Nephron progenitor cell (in vitro differentiated cells): ENCODE data around the gene MARS2.

Experiments
- DNase-seq: peaks from one replicate; pipeline ENCODE4 v3.0.0; 2021
- H3K27ac Mint-ChIP-seq: 2 replicates; pipeline ENCODE4 v1.8.0; 2021; ENCODE audit warnings: mild to moderate bottlenecking, moderate library complexity, mixed read lengths
- H3K27me3 Mint-ChIP-seq: 2 replicates; pipeline ENCODE4 v1.8.0; 2021; ENCODE audit warnings: mild to moderate bottlenecking, low read depth, mixed read lengths; ENCODE audit not compliant: poor library complexity
- H3K36me3 Mint-ChIP-seq: 2 replicates; pipeline ENCODE4 v1.8.0; 2021; ENCODE audit warnings: low read depth, mixed read lengths
- H3K4me1 Mint-ChIP-seq: 2 replicates; pipeline ENCODE4 v1.8.0; 2021; ENCODE audit warnings: mixed read lengths
- H3K4me3 Mint-ChIP-seq: 2 replicates; pipeline ENCODE4 v1.8.0; 2021; ENCODE audit warnings: mild to moderate bottlenecking, moderate library complexity, mixed read lengths
- H3K9me3 Mint-ChIP-seq: 2 replicates; pipeline ENCODE4 v1.8.0; 2021; ENCODE audit warnings: mild to moderate bottlenecking, moderate library complexity, mixed read lengths
- TF ChIP-seq, protein P1 (sequence below): fragments of 200-600 bp; sonication (generic); IDR thresholded peaks from 2 replicates; pipeline ENCODE4 v1.5.0; 2021; ENCODE audit warnings: antibody characterized with exemption

Gene MARS2

DNA sequence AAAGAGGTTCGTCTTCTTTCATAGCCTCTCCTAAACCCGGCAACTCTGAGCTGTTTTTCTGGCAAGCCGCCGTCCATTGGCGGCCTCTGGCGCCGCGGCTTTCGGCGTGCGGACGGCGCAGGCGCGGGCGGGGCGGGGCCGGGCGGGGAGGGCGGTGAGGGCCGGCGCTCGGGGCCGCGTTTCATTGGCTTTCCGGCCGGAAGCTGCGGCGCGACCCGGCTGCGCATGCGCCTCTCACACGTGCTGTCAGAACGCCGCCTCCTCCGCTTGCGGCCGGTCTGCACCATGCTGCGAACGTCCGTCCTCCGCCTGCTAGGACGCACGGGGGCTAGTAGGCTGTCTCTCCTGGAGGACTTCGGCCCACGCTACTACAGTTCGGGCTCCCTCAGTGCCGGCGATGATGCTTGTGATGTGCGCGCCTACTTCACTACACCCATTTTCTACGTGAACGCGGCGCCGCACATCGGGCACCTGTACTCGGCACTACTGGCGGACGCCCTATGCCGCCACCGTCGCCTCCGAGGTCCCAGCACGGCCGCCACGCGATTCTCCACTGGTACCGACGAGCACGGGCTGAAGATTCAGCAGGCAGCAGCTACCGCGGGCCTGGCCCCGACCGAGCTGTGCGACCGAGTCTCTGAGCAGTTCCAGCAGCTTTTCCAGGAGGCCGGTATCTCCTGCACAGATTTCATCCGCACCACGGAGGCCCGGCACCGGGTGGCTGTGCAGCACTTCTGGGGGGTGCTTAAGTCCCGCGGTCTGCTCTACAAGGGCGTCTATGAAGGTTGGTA is at the start of gene MARS2:
Gene MARS2, plus strand, starts transcription at position 249 of the 791 bp plus-strand sequence. Its CDS starts 37 bp downstream, at position 286.
- TF ChIP-seq, protein P1, sequence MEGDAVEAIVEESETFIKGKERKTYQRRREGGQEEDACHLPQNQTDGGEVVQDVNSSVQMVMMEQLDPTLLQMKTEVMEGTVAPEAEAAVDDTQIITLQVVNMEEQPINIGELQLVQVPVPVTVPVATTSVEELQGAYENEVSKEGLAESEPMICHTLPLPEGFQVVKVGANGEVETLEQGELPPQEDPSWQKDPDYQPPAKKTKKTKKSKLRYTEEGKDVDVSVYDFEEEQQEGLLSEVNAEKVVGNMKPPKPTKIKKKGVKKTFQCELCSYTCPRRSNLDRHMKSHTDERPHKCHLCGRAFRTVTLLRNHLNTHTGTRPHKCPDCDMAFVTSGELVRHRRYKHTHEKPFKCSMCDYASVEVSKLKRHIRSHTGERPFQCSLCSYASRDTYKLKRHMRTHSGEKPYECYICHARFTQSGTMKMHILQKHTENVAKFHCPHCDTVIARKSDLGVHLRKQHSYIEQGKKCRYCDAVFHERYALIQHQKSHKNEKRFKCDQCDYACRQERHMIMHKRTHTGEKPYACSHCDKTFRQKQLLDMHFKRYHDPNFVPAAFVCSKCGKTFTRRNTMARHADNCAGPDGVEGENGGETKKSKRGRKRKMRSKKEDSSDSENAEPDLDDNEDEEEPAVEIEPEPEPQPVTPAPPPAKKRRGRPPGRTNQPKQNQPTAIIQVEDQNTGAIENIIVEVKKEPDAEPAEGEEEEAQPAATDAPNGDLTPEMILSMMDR, result no peak
- Mint-ChIP-seq H3K27me3 (peaks cover 6% of the 10 kb centered on the region), H3K36me3 (peaks cover 17% of the 10 kb centered on the region), H3K4me1 (peaks cover 48% of the 10 kb centered on the region), H3K4me3 (peak within 1 kb of the TSS; percentile 91), H3K9me3 (peaks cover 8% of the 10 kb centered on the region), H3K27ac (peak within 1 kb of the TSS; percentile 86)
- peak; percentile 94 for DNase-seq

DNA sequence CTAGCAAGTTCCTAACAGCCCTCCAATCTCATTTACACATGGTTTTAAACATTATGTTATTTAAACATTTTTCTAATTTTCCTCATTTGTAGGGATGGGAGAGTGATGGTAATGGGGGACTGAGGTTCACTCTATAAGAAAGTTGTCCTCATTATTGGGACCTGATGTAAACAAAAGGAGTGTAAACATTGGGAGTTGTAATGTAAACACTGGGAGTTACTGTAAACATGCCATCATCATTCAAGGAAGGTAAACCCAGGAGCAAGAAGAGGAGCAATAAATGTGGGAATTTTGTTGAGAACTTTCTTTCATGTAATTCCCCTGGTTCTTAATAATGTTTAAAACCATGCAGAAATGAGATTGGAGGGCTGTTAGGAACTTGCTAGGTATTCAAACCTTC is 47.6 kb upstream of the MARS2 start:
- H3K4me3 Mint-ChIP-seq, result no peak overlapping the region
- peaks cover 56% of the 10 kb centered on the region for H3K36me3 Mint-ChIP-seq
- TF ChIP-seq, protein P1, result no peak
- peaks cover 2% of the 10 kb centered on the region for H3K27me3 Mint-ChIP-seq
- H3K27ac Mint-ChIP-seq, result no peak overlapping the region
- H3K4me1 Mint-ChIP-seq, result peaks cover 5% of the 10 kb centered on the region
- no peak for DNase-seq
- peaks cover 21% of the 10 kb centered on the region for H3K9me3 Mint-ChIP-seq

DNA sequence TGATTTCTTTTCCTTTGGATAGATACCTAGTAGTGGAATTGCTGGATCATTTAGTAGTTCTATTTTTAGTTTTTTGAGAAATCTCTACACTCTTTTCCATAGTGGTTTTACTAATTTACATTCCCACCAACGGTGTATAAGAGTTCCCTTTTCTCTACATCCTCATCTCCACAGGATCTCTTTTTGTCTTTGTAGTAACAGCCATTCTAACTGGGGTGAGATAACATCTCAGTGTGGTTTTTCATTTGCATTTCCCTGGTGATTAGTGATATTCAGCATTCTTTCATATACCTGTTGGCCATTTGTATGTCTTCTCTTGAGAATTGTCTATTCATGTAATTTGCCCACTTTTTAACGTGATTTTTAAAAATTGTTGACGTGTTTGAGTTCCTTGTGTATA is 43.5 kb upstream of the MARS2 start:
- TF ChIP-seq, protein P1, result no peak
- no peak for DNase-seq
- Mint-ChIP-seq H3K27me3 (peaks cover 4% of the 10 kb centered on the region), H3K9me3 (peaks cover 62% of the 10 kb centered on the region), H3K36me3 (peaks cover 66% of the 10 kb centered on the region), H3K27ac (no peak overlapping the region), H3K4me3 (no peak overlapping the region), H3K4me1 (peaks cover 5% of the 10 kb centered on the region)

DNA sequence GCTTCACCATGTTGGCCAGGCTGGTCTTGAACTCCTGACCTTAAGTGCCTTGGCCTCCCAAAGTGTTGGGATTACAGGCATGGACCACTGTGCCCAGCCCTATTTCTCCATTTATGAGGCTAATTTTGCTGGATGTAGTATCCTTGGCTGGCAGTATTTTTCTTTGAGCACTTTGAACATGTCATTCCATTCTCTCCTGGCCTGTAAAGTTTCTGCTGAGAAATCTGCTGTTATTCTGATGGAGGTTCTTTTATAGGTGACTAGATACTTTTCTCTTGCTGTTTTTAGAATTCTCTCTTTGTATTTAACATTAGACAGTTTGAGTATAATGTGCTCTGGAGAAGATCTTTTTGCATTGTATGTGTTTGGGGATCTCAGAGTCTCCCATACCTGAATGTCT is 38.9 kb upstream of the MARS2 start:
- H3K4me3 Mint-ChIP-seq, result no peak overlapping the region
- no peak for DNase-seq
- peaks cover 99% of the 10 kb centered on the region for H3K36me3 Mint-ChIP-seq
- H3K4me1 Mint-ChIP-seq, result no peaks in the 10 kb centered on the region
- H3K27me3 Mint-ChIP-seq, result peaks cover 4% of the 10 kb centered on the region
- peaks cover 96% of the 10 kb centered on the region for H3K9me3 Mint-ChIP-seq
- no peak overlapping the region for H3K27ac Mint-ChIP-seq
- TF ChIP-seq, protein P1, result no peak

DNA sequence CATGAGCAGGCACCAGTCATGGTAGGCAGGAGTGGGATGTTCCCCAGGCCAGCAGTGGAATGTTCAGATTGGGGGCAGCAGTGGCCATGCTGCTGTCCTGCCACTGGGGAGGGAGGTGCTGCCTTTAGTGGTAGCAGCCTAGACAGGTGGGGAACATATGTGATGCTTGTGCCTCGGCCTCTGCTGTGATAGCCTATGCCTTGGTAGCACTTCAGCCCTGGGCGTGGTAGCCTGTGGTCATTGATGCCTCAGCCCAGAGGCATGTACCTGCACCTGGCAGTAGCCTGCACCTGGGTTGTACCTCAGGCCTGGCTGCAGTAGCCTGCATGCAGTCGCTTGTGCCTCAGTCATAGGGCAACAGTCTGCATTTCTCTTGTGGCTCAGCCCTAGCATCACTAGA is 36.9 kb upstream of the MARS2 start:
- Mint-ChIP-seq H3K27ac (no peak overlapping the region), H3K9me3 (peaks cover 77% of the 10 kb centered on the region), H3K4me1 (peaks cover 13% of the 10 kb centered on the region), H3K4me3 (no peak overlapping the region), H3K27me3 (peaks cover 4% of the 10 kb centered on the region), H3K36me3 (peaks cover 95% of the 10 kb centered on the region)
- TF ChIP-seq, protein P1, result no peak
- DNase-seq, result no peak

DNA sequence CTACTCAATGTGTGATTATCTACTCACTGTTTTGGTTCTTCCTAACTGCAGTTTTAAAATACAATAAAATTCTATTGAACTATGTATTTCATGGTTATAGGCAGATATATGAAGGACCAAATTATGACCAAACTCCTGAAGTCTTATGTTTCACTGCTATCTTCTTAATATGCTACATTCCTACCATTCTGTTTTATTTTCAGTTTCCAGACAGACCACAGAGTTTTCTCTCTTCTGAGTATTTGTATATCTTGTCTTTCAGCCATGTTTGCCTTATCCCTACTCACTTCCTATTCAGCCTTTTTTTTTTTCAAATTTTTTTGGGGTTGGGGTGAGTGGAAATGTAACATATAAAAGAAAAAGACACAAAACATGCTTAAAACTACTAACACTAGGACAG is 36.1 kb upstream of the MARS2 start:
- peaks cover 69% of the 10 kb centered on the region for H3K9me3 Mint-ChIP-seq
- DNase-seq, result no peak
- peaks cover 87% of the 10 kb centered on the region for H3K36me3 Mint-ChIP-seq

More for the DNA sequence above, 36.1 kb upstream of the MARS2 start:
- Mint-ChIP-seq H3K4me1 (peaks cover 15% of the 10 kb centered on the region), H3K27me3 (peaks cover 4% of the 10 kb centered on the region), H3K27ac (no peak overlapping the region), H3K4me3 (no peak overlapping the region)
- TF ChIP-seq, protein P1, result no peak
